Activated T-cell treated with anti-CD3 and anti-CD28 coated beads for 4 hours (primary cell): ENCODE measurements around the gene MED31.

Experiments
- DNase-seq: peaks from one replicate; pipeline ENCODE4 v3.0.0-alpha.2; 2020

Gene MED31

DNA sequence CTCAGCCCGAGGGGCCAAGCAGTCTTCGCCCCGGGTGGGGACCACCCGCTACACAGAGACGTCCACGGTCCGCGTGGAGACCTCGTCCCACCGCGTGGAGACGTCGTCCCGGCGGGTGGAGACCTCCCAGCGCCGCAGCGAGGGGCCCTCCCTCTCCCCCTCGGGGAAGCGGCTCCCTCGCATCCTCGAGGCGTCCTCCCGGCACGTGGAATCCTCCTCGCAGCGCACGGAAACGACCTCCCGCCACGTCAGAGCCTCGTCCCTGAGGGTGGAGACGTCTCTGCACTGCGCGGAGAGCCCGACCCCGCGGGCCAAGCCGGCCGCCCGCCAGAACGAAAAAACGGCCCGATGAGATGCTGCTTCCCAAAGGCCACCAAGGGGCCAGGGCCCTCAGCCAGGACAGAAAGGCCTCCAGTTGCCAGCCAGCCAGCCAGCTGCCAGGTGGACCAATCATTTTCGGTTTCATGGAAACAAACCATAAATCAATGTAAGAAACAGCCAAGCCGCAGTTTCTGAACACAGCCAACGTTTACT is 581 bp upstream of the MED31 start:
- no peak for DNase-seq

DNA sequence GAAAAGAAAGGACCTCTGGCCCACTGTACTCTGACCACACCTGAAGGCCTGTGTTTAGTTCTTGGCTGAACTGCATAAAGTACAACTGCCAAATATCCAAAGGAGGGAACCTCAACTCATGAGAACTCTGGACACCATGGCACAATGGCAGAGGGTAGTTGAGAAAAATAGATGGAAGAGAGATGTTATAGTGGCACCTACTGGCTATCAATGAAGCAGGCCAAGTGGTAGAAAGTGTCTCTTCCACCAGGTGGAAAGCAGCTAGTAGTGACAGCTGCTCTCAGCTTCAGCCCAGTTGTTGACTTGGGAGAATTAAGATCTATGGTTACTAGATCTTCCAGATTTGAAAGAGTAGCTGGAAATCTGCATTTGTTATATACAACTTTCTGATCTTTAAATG is 3.2 kb downstream of the MED31 start:
- no peak for DNase-seq

DNA sequence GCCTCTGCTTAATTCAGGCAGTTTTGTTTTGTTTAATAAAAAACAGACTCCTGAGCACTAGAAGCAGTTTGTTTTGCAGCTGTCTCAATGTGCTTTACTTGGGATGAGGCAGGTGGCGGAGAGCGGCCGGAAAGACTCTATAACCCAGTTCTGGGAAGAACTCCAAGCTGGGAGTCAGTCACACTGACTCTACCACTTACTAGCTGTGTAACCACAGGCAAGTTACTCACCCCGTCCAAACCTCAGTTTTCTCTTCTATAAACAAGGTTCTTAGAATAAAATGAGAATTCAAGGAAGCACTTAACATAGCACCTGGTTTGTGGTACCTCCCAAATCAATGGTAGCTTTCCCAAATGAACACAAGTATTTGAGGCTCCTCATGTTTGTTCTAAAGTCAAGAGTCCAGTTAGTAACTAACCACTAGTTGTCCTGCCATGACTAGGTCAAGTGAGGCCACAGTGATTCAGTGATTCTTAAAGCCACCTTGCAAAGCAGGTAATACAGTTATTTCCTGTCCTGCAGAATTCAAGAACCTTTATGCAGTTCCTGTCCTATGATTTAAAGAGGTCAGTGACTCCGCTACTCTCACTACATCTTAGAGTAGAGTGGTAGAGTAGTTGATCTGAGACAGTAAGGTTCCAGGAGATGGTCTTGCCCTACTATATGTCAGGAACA is 7.8 kb downstream of the MED31 start:
- DNase-seq, result no peak

DNA sequence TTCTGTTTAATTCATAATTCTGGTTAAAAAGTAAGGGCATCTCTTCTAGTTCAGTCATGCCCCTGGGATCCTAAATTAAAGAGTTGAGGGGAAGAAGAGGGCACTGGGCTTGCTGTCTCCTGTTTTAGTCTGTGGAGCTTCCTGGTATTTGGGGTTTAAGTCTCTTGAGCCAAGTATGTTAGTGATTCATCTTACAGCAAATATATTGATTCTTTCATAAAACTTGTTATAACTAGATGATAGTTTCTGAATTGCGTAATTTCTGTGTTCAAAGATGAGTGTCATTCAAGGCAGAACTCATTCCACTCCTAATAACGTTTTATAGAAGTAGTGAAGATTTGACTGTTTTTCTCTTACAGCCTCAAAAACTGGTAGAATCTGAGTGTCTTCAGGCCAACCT is 8.8 kb downstream of the MED31 start:
- DNase-seq, result no peak

DNA sequence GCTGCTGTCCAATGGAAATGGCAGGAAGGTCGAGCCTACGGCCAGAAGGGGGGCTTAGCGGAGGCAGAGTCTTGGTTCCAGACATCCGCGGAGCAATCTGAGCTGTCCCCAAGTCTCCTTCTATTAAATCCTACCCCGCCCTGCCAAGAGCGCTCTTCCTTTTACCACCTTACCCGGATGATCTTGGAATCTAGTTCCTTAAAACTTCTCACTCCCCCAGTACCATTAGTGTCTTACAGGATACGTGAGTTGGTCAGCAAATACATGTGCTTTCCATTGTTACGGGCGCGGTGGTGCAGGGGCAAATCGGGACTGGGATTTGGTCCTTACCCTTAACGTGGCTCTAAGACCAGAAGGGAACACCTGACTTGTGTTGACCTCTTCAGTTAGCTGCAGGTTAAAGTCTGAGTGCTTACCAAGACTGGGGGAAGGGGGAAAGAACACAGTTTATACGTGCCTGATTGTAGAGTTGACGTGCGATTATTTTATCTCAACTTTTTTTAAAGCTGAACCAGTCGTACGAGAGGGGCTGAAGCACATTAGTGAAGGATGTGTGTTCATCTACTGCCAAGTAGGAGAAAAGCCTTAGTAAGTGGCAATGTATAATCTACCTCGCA is 10.1 kb downstream of the MED31 start:
- no peak for DNase-seq

DNA sequence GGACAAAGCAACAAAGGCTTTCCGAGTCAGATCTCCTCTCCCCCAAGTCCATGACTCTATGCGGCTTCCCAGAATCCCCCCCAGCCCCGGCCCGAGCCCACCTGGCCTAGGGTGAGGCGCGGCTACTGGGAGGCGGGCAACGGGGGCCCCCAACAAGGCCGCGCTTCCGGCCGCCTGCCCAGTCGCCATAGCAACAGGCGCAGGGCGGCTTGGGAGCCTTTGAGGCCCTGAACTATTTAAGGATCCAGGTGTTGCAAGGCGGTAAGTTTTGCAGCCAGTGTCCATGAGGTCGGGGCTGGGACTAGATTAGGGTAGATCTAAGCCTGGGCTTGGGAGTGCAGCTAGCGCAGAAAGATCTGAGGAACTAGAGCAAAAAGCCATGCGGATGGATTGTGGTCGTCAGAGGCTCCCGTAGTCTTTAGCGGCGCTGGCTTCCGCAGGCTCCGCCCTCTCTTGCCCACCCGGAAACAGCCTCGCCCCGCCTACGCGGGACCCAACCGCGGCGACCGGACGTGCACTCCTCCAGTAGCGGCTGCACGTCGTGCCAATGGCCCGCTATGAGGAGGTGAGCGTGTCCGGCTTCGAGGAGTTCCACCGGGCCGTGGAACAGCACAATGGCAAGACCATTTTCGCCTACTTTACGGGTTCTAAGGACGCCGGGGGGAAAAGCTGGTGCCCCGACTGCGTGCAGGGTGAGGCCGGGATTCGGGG is 10.7 kb downstream of the MED31 start, which contains the start of the genes KIAA0753 and TXNDC17:
KIAA0753 (minus strand) TSS at position 176 of the 711 bp plus-strand sequence. CDS start 5,608 bp downstream, outside the sequence.
TXNDC17 (plus strand) TSS at position 525 of the 711 bp plus-strand sequence; CDS start at position 548, 23 bp downstream.
- peak; percentile 79 for DNase-seq

DNA sequence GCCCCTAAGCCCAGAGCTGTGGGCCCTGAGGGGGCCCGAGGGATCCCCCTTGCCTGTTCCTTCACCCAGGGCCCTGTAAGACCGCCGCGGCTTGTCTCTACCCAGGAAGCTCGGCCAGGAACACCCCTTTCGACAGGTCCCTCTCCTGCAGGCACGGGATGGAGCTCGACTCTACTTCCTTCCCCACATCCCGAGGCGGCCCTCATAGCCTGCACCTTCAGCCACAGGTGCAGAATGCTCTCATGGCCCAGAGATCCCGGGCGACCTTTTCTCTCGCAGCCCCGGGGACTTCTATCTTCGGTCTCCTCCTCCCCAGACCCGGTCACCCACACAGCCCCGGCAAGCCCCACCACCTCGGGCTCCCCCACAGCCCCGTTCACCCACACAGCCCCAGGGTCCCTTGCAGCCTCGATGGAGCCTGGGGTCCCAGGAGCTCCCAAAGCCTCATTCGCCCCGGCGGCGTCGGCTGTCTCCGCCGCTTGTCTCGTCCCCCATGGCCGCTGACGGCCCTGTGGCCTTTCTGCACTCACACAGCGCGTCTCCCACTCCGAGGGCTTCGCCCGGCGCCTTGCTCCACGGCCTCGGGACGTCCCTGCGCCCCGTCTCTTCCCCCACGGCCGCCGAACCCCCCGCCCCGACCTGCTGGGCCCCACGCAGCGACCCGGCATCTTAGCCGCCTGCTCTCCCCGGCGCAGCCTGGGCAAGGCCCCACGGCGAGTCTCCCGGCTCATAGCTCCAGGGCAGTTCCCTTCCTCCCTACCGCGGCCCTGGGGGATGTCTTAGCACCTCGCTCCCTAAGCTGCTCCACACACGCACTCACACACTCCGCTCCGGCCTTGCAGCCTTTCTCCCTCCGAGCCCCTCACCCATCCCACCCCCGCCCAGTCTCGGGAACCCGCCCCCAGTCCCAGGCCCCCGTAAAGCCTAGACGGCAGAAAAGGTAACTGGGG is 11.5 kb downstream of the MED31 start:
- no peak for DNase-seq

DNA sequence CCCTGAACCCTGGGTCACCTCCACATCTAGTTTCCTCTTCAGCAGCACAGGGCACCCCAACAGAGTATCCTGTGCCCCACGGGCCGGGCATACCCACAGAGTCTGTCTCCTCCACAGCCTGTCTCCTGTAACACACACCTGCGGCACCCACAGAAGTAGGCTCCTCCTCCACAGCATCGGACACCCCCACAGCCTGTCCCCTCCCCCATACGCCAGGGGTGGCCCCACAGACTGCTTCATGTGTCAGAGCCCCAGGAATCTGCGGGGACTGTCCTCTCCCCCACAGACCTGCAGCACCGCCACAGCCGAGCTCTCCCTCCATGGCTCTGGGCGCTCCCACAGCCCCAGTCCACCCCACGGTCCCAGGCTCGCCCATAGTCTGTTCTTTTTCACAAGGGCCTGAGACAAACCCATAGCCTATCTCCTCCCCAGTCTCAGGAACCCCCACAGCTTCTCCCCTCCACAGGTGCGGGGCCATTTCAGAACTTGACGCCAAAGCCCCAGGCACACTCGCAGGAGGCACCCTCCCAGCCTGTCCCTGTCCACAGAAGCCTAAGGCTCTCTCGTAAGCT is 12.3 kb downstream of the MED31 start:
- no peak for DNase-seq

DNA sequence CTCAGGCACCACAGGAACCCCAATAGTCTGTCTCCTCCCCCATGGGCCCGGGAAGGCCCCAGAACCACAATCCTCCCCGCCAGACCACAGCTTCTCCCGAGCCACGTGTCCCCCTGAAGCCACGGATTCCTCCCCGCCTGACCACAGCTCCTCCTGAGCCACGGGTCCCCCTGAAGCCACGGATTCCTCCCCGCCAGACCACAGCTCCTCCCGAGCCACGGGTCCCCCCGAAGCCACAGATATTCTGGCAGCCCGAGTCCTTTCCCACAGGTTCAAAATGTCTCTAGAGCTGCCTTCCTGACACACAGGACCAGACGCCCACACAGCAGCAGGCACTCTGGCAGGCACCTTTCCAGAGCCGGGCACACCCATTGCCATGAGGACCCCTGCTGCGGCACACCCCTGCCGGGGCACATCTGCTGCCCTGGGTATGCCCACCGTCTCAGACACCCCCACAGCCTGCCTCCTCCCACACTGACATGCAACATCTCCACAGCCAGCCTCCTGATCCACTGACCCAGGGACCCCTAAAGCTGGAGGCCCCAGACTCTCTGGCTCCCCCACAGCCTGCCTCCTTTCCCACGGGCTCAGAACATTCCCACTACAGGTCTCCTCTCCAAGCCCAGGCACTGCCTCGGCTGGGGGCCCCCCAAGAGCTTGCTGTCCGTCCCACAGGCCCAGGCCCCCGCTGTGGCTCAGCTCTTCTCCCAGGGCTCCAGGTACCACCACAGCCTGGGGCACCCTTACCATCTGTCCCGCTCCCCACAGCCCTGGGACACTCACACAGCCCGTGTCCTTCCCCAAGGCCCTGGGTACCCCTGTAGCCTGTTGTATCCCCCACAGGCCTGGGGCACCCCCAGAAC is 13.1 kb downstream of the MED31 start:
- DNase-seq, result no peak

DNA sequence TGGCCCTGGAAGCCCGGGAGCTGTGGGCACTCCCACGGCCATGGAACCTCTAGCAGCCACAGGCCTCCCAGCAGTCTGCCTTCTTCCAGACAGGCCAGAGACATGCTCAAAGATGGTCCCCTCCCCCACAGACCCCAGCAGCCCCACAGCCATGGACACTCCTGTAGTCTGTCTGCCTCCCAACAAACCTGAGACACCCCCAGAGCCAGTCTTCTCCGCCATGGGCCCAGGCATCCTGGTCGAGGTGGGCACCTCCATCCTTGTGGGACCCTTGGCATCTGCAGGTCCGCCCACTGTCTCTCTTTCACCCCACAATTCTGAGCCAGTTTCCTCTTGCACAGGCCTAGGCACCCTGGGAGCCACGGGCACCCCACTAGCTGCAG is 14.0 kb downstream of the MED31 start:
- no peak for DNase-seq

DNA sequence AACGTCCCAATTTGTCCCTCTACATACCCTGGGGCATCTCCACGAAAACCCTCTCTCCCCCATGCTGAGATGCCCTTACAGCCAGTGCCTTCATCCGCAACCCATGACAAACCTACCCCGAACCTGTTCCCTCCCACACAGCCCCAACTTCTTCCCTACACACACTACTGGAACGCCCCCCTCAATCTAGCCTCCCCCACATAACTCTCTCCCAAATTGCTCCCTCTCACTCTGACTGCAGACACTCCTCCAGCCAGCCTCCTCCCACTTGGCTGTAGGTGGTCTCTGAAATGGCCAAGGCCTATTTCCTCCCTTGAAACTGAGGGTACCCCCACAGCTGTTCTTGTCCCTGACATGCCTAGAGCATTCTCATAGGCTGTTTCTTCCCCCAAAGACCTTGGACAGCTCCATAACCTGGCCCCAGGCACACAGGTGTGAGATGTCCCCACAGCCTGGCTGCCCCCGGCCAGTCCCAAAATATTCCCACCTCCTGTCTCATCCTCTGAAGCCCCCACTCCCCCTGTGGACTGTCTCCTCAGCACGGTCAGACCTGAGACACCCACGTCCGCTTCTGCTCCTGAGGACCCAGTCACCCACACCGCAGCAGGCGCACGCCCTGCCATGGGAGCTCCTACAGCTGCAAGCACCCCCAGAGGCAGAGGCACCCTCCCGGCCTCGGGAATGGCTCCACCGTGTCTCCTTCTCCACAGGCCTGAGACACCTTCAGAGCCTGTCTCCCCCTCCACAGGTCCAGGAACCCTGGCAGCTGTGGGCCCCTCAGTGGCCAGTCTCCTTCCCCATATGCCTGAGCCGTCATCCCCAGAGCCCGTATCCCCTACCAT is 14.6 kb downstream of the MED31 start:
- DNase-seq, result no peak

DNA sequence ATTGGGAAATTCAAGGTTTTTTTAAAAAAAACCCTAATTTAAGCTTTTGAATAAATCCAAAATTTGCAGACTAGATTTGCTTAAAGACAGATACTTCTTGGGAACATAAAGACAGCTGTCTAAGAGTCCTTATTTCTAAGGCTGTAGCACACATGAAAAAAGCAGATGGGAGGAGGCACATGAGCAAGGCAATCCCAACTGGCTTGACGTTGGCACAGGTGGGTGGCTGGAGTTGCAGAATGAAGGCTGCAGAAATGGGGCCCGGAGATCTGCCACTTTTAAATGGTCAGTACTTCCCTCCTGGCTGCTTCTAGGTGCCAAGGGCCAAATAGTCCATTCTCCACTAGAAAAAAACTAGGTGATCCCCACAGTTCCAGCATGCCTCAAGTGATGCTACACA is 15.3 kb downstream of the MED31 start:
- DNase-seq, result no peak

DNA sequence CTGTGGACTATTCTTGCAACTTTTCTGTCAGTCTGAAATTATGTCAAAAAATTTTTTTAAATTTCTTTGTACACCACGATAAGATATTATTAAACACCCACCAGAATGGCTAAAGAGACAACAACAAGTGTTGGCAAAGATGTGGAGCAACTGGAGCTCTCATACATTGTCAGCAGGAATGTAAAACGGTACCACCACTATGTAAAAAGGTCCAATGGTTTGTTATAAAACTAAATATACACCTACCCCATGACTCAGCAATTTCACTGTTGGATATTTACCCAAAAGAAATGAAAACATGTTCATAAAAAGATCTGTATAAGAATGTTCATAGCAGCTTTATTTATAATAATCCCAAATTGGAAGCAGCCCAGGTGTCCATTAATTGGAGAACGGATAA is 18.1 kb downstream of the MED31 start:
- DNase-seq, result no peak

DNA sequence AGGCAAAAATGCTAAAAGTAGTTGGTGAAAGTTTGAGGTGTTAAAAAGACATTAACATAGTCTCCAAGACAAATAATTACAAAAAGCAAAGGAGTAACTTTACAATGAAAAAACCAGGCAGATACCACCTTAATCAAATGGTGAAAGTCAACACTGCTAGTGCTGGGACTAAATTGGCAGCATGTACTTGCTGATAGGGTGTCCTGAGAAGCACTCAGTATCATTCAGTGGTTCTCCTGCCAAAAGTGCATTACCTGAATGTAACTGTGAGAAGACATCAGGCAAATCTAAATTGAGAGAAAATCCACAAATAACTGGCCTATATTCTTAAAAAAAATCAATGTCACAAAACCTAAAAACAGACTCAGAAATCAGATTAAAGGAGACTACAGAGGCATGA is 18.9 kb downstream of the MED31 start:
- DNase-seq, result no peak

DNA sequence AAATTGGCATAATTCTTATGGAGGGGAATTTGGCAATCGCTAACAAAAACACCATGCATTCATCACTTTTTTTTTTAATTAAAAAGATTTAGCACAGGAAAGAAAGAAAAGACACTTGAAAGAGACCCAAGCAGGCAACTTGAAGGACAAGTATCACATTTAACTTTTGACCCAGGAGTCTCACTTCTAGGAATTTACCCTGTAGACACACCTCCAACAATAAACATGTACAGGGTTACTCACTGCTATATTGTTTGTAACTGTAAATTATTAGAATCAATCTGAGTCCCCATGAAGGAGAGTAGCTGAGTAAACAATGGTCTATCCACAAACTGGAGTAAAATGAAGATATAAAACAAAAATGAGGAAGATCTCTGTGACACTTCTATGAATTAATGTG is 21.0 kb downstream of the MED31 start:
- DNase-seq, result no peak

DNA sequence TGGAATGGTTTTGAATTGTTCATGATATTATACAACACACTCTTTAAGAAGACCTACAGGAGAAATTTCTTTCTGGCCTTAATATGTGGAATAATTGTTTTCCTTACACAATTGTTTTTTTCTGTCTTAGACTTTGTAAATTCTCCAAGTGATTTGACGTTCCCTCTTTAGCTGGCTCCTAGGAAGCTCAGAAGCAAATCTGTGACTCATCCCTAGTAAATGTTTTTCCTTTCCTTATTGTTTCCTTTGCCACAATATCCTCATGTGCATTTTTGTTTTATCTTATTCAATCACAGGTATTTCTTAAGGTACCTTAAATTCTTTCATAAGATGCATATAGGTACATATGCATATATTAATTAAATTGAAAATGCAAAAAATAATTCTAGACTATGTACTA is 24.4 kb downstream of the MED31 start:
- DNase-seq, result no peak

DNA sequence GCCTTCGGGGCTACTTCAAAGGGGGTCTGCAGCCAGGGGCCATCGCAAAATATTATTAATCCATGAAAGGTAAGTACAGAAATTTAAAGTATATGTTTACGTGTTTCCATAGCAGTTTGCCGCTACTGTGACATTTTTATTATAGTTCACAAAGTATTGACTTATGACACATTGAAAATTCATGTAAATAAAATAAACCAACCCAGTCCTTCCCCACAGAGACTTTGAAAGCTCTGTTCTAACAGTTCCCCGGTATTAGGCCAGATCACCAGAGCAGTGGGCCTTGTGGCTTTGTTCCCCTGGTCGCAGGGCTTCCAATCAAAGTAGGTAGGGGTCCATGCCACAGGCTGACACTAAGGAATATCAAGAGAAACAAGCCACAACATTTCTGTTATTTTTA is 24.8 kb downstream of the MED31 start:
- no peak for DNase-seq

DNA sequence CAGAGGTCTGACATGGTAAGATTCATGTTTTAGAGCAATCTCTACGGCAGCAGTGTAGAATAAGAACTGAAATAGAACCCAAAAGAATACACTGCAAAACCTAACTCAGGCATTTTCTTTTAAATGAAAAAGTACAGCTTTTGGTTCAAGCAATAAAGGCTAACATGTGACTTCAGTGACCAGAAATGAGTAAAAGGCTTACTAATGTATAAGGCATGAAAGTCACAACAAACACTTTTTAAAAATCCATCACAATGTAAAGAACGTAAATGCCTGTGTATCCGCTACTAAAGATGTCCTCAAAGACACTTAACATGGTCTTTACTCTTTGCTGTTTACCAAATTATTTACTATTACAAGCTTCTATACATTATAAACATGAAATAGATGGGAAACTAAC is 27.5 kb downstream of the MED31 start:
- DNase-seq, result no peak

DNA sequence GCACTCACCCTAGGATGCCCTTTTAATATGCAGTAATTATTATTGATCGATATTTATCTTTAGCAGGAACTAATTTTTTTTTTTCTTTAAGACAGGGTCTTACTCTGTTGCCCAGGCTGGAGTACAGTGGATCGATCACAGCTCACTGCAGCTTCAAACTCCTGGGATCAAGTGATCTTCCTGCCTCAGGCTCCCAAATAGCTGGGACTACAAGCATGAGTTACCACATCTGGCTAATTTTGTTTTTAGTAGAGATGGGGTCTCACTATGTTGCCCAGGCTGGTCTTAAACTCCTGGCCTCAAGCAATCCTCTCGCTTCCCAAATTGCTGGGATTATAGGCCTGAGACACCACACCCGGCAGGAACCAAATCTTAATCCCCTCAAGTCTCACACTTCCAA is 40.2 kb downstream of the MED31 start:
- DNase-seq, result no peak

DNA sequence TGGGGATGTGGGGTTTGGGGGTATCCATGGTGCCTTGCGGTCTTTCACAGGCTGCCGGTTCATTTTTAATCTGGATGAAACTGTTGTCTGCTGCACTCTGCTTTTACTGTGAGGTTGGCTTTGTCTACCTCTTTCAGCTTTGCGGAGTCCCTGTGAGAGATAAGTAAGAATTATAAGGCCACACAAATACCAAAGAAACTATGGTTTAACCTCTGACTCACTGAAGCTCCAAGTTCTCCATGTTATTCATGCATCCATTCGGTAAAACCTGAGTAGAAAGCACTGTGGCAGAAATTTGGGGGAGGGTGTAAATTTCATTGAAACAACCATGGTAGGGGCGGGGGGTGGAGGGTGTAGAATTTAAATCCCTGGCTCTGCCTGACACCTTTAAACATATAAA is 41.4 kb downstream of the MED31 start:
- no peak for DNase-seq
